H1 (cell line): ENCODE data around the gene CDH2. TPM values are rescaled to one million over a fixed set of nuclear protein-coding genes. Genes with fewer than 3 reads are reported as not detected.

ENCODE experiments used
- CTCF ChIA-PET: fragments of 300-600 bp; sonication (Branson Sonifier 250); formaldehyde crosslinking; loops from one replicate; lab custom pipeline; 2021; ENCODE audit not compliant: partially characterized antibody; lab: Charles Lee
- POLR2A ChIA-PET: fragments of 300-600 bp; sonication (Branson Sonifier 250); formaldehyde crosslinking; loops from one replicate; lab custom pipeline; 2021; ENCODE audit warnings: inconsistent platforms; ENCODE audit not compliant: partially characterized antibody; lab: Charles Lee
- DNase-seq, 2 experiments: peaks; one replicate each; pipeline versions ENCODE4 v3.0.0 to v3.0.0-alpha.2; 2010 to 2022; ENCODE audit warnings: low spot score in 2 of 2, low read depth in 1 of 2, mixed read lengths in 1 of 2
- FAIRE-seq: peaks from 2 replicates; lab custom pipeline; 2011; peaks lifted over from hg19 to GRCh38; lab: Jason Lieb, UNC
- H2AFZ ChIP-seq: 2 replicates; pipeline ENCODE4 v1.8.1; 2012; ENCODE audit warnings: low read length, inconsistent platforms
- H2AK5ac ChIP-seq: 2 replicates; pipeline ENCODE4 v1.6.1; 2013; ENCODE audit warnings: low read depth, low read length
- H2BK120ac ChIP-seq: replicated peaks from 2 replicates; pipeline ENCODE3; 2013; ENCODE audit warnings: low read depth, low read length, inconsistent platforms
- H2BK12ac ChIP-seq: 2 replicates; pipeline ENCODE4 v1.6.1; 2013; ENCODE audit warnings: low read depth, low read length
- H2BK15ac ChIP-seq: 2 replicates; pipeline ENCODE4 v1.6.1; 2013; ENCODE audit warnings: low read length
- H2BK20ac ChIP-seq: 2 replicates; pipeline ENCODE4 v1.6.1; 2013; ENCODE audit warnings: low read length
- H2BK5ac ChIP-seq: 2 replicates; pipeline ENCODE4 v1.6.1; 2013; ENCODE audit warnings: low read depth, low read length
- H3K14ac ChIP-seq: 2 replicates; pipeline ENCODE4 v1.6.1; 2013; ENCODE audit warnings: inconsistent platforms; ENCODE audit not compliant: insufficient read length
- H3K18ac ChIP-seq: 2 replicates; pipeline ENCODE4 v1.6.1; 2013; ENCODE audit warnings: low read length; ENCODE audit errors: extremely low read depth
- H3K23ac ChIP-seq: 2 replicates; pipeline ENCODE4 v1.6.1; 2013; ENCODE audit warnings: inconsistent platforms; ENCODE audit not compliant: insufficient read length
- H3K23me2 ChIP-seq: 2 replicates; pipeline ENCODE4 v1.6.1; 2013; ENCODE audit warnings: low read depth, low read length
- H3K27ac ChIP-seq: 2 replicates; pipeline ENCODE4 v1.6.1; 2011; ENCODE audit warnings: low read depth, low read length, inconsistent platforms
- H3K27me3 ChIP-seq, 4 experiments: replicated peaks in 1 of 4; 1 replicate in 1 of 4; 2 replicates in 3 of 4; pipeline versions ENCODE4 v1.6.1 to v1.8.1; 2011 to 2013; ENCODE audit warnings: low read length in 3 of 4, mild to moderate bottlenecking in 3 of 4, inconsistent platforms in 2 of 4, mixed read lengths in 2 of 4, moderate library complexity in 1 of 4; ENCODE audit not compliant: control insufficient read depth in 3 of 4, insufficient read depth in 3 of 4; ENCODE audit errors: extremely low read depth in 1 of 4
- H3K36me3 ChIP-seq, 4 experiments: 2 replicates each; pipeline versions ENCODE4 v1.6.1 to v1.8.1; 2011 to 2013; ENCODE audit warnings: mild to moderate bottlenecking in 4 of 4, low read length in 3 of 4, moderate library complexity in 2 of 4, control low read depth in 1 of 4, inconsistent platforms in 1 of 4; ENCODE audit not compliant: insufficient read depth in 4 of 4, control insufficient read depth in 2 of 4
- H3K4ac ChIP-seq: replicated peaks from 2 replicates; pipeline ENCODE3; 2013; ENCODE audit warnings: low read length, low read depth, mixed read lengths, inconsistent platforms; ENCODE audit not compliant: insufficient read length
- H3K4me1 ChIP-seq, 4 experiments: replicated peaks in 1 of 4; 1 replicate in 1 of 4; 2 replicates in 3 of 4; pipeline versions ENCODE4 v1.6.1 to v1.8.1; 2011 to 2013; ENCODE audit warnings: low read length in 3 of 4, inconsistent platforms in 2 of 4, mixed read lengths in 1 of 4; ENCODE audit not compliant: insufficient read depth in 4 of 4, control insufficient read depth in 3 of 4
- H3K4me2 ChIP-seq, 2 experiments: 2 replicates each; pipeline versions ENCODE4 v1.6.1 to v1.8.1; 2011 to 2013; ENCODE audit warnings: low read depth in 2 of 2, low read length in 2 of 2, control low read depth in 1 of 2, inconsistent platforms in 1 of 2, mild to moderate bottlenecking in 1 of 2; ENCODE audit not compliant: insufficient read depth in 1 of 2
- H3K4me3 ChIP-seq, 4 experiments: fragments of 200-600, 300-600 bp in 1 of 4; sonication (generic), shearing (Covaris generic), sonication (Bioruptor Twin) in 1 of 4; 2 replicates each; pipeline versions ENCODE4 v1.5.1 to v1.8.1; 2011 to 2016; ENCODE audit warnings: low read length in 4 of 4, low read depth in 3 of 4, control low read depth in 2 of 4, inconsistent platforms in 2 of 4, mild to moderate bottlenecking in 2 of 4, mixed read lengths in 1 of 4, moderate library complexity in 1 of 4; ENCODE audit not compliant: insufficient read depth in 2 of 4; ENCODE audit errors: extremely low read depth in 1 of 4
- H3K56ac ChIP-seq: replicated peaks from 2 replicates; pipeline ENCODE3; 2013; ENCODE audit warnings: low read depth, mild to moderate bottlenecking, mixed read lengths, low read length, inconsistent platforms; ENCODE audit not compliant: insufficient read length
- H3K79me1 ChIP-seq: 2 replicates; pipeline ENCODE4 v1.6.1; 2013; ENCODE audit warnings: low read depth, low read length, control low read depth
- H3K79me2 ChIP-seq, 2 experiments: 2 replicates each; pipeline versions ENCODE4 v1.6.1 to v1.8.1; 2012 to 2013; ENCODE audit warnings: low read length in 2 of 2, mild to moderate bottlenecking in 2 of 2, inconsistent platforms in 1 of 2; ENCODE audit not compliant: insufficient read depth in 2 of 2, control insufficient read depth in 1 of 2
- H3K9ac ChIP-seq, 4 experiments: replicated peaks in 1 of 4; 1 replicate in 1 of 4; 2 replicates in 3 of 4; pipeline versions ENCODE4 v1.6.1 to v1.8.1; 2011 to 2013; ENCODE audit warnings: low read depth in 3 of 4, low read length in 3 of 4, control low read depth in 2 of 4, mild to moderate bottlenecking in 2 of 4, moderate library complexity in 2 of 4, inconsistent platforms in 1 of 4; ENCODE audit errors: extremely low read depth in 1 of 4
- H3K9me3 ChIP-seq, 2 experiments: 2 replicates each; pipeline versions ENCODE4 v1.6.1 to v1.8.1; 2012 to 2013; ENCODE audit warnings: mild to moderate bottlenecking in 2 of 2, moderate library complexity in 2 of 2, control low read depth in 1 of 2, inconsistent platforms in 1 of 2, low read depth in 1 of 2, low read length in 1 of 2, mixed read lengths in 1 of 2; ENCODE audit not compliant: insufficient read depth in 2 of 2
- H4K20me1 ChIP-seq, 2 experiments: replicated peaks in 1 of 2; 2 replicates each; pipeline versions ENCODE3 to v1.8.1; 2011 to 2013; ENCODE audit warnings: inconsistent platforms in 2 of 2, low read length in 2 of 2, mild to moderate bottlenecking in 1 of 2; ENCODE audit not compliant: insufficient read depth in 2 of 2, control insufficient read depth in 1 of 2
- H4K5ac ChIP-seq: 2 replicates; pipeline ENCODE4 v1.6.1; 2013; ENCODE audit warnings: low read length, low read depth, mixed read lengths, inconsistent platforms; ENCODE audit not compliant: insufficient read length
- H4K8ac ChIP-seq: 2 replicates; pipeline ENCODE4 v1.8.0; 2013; ENCODE audit warnings: mild to moderate bottlenecking, moderate library complexity, low read length, inconsistent platforms; ENCODE audit not compliant: insufficient read depth; ENCODE audit errors: extremely low read depth
- H4K91ac ChIP-seq: replicated peaks from 2 replicates; pipeline ENCODE3; 2013; ENCODE audit warnings: low read length, mixed read lengths, inconsistent platforms; ENCODE audit not compliant: insufficient read length
- CBX8 ChIP-seq: fragments of 300-800, 300-1000 bp; sonication (generic); IDR thresholded peaks from 2 replicates; pipeline ENCODE4 v1.7.1; 2016; ENCODE audit warnings: low read depth, low read length, borderline replicate concordance
- EGR1 ChIP-seq: IDR thresholded peaks from 2 replicates; pipeline ENCODE4 v1.6.1; 2011; ENCODE audit warnings: low read depth, low read length, borderline replicate concordance
- RAD21 ChIP-seq, 2 experiments: IDR thresholded peaks in 1 of 2; conservative IDR thresholded peaks in 1 of 2; 2 replicates each; pipeline ENCODE4 v1.6.1; 2011; ENCODE audit warnings: low read depth in 2 of 2, low read length in 2 of 2, improper control_type of control experiment in 1 of 2, inconsistent platforms in 1 of 2, mild to moderate bottlenecking in 1 of 2, moderate library complexity in 1 of 2
- RNF2 ChIP-seq: fragments of 200-900, 300-1000 bp; sonication (generic); IDR thresholded peaks from 2 replicates; pipeline ENCODE4 v1.7.1; 2016; ENCODE audit warnings: borderline replicate concordance, low read depth, mild to moderate bottlenecking, antibody characterized with exemption, low read length; ENCODE audit not compliant: poor library complexity, severe bottlenecking; ENCODE audit errors: missing control alignments
- TAF1 ChIP-seq: IDR thresholded peaks from 2 replicates; pipeline ENCODE4 v1.6.1; 2011; ENCODE audit warnings: mild to moderate bottlenecking, low read depth, low read length
- TBP ChIP-seq: IDR thresholded peaks from 2 replicates; pipeline ENCODE4 v1.6.1; 2011; ENCODE audit warnings: low read depth, low read length, improper control_type of control experiment
- WGBS, 2 experiments: shearing (Covaris generic) in 1 of 2; methylation state at CpG; one replicate each; pipeline versions ENCODE4 v1.1.6 to v1.1.7; 2013 to 2015; ENCODE audit warnings: low lambda C conversion rate in 2 of 2, mixed read lengths in 2 of 2, inconsistent platforms in 1 of 2, low coverage in 1 of 2, missing lambda C conversion rate in 1 of 2; ENCODE audit not compliant: insufficient replicate concordance in 2 of 2, insufficient coverage in 1 of 2, insufficient read length in 1 of 2; ENCODE audit errors: extremely low coverage in 1 of 2, missing lambda C conversion rate in 1 of 2; 5-methylcytosine and 5-hydroxymethylcytosine counted together
- polyA plus RNA-seq, 7 experiments: library from polyadenylated mRNA; depleted of rRNA in 3 of 7; stranded (reverse) in 5 of 7; unstranded in 2 of 7; fragments of >200 nt in 5 of 7; fragments of 200-250 nt in 2 of 7; gene quantifications; 1 replicate in 5 of 7; 2 replicates in 1 of 7; 4 replicates in 1 of 7; pipeline versions ENCODE4 v1.2.1 to v1.2.3, GENCODE V29; 2011 to 2013; ENCODE audit warnings: missing spikeins in 2 of 7, mixed read lengths in 2 of 7
- total RNA-seq: library from RNA; stranded (reverse); fragmentation: NEBNext Ultra II Directional; extraction: Animal tissue kit (Norgen Biotek cat#: 25700); gene quantifications from 2 replicates; pipeline ENCODE4 v1.2.1, GENCODE V29; 2021

The CDH2 gene
- total and polyA plus RNA-seq, 2 of the 8 experiments (the other 6 are each of a cell fraction or from before 2014, with no cell fraction given): 15.0 to 56.5 TPM

DNA sequence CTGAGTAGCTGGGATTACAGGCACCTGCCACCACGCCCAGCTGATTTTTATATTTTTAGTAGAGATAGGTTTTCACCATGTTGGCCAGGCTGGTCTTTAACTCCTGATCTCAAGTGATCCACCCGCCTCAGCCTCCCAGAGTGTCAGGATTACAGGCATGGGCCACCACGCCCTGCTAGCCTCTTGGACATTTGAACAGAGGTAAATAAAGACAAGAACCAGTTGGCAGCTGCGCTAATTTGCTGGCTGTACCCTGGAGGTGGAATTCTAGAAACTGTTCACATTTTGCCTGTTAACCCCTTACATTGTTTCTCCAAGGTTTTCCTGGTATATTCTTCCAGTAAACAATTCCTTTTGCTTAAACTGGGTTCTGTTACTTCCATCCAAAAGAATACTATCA is 132.9 kb downstream of the CDH2 start:
- Histone ChIP-seq H2BK12ac (no peak overlapping the region), H2BK120ac (no peak overlapping the region), H3K4ac (no peak overlapping the region), H3K9ac (no peak overlapping the region), H4K20me1 (no peaks in the 10 kb centered on the region), H2AK5ac (no peak overlapping the region), H3K79me2 (no peaks in the 10 kb centered on the region), H4K5ac (no peak overlapping the region), H2BK15ac (no peak overlapping the region), H2BK5ac (no peak overlapping the region), H2AFZ (no peak overlapping the region), H3K4me1 (peaks cover 0 to 15% (median 1%) of the 10 kb centered on the region in 4 experiments; a peak in 2 of 7 replicates), H3K9me3 (peaks cover 0 to 3% of the 10 kb centered on the region in 2 experiments; a peak in 1 of 4 replicates), H3K79me1 (no peaks in the 10 kb centered on the region), H4K91ac (no peak overlapping the region), H4K8ac (no peak overlapping the region), H3K36me3 (no peaks in the 10 kb centered on the region), H3K4me3 (no peak overlapping the region), H3K18ac (no peak overlapping the region), H3K23ac (no peak overlapping the region), H3K56ac (no peak overlapping the region), H3K27me3 (no peaks in the 10 kb centered on the region), H3K14ac (no peak overlapping the region), H3K23me2 (no peaks in the 10 kb centered on the region), H3K27ac (no peak overlapping the region), H2BK20ac (no peak overlapping the region), H3K4me2 (no peak overlapping the region)
- no peak for DNase-seq
- TF ChIP-seq TBP (no peak), CBX8 (no peak), EGR1 (no peak), TAF1 (no peak), RNF2 (no peak), RAD21 (IDR thresholded peaks at IDR 0.05 in 1 of 2, conservative IDR thresholded peaks at IDR 0.05 in 1 of 2; ENCODE audit: low read depth in 2 of 2, low read length in 2 of 2) (no peak)
- no peak for FAIRE-seq
- ChIA-PET POLR2A (no interaction called here), CTCF (interaction anchor here (1.1 kb wide), 1 partner anchor 30 kb away, joined by 3 read pairs; no protein-coding TSS in a partner anchor)
- WGBS, 2 experiments: 86% methylated on average over 4 of the region's 4 CpGs; no CpG with 5 or more reads in 1 of the 2 experiments
